ENCODE data around the gene SPINK14.

The SPINK14 gene

DNA sequence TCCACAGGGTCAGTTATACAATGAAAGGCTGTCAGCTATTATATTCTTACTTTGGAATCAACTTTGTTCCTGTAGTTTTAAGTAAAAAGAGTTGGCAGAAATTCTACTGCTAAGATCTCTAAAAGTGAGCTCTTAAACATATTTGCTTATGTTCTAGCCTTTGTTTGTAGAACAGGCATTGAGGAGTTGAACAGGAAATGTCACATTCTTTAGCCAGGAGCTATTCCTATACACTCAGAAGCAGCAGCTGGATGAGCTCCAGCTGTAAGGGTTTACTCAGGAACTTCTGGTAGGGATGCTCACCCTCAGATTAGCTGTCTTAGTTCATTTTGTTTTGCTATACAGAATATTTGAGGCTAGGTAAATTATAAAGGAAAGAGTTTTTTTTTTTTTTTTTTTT lies 22.4 kb upstream of the SPINK14 start:
- DNase-seq (ENCODE audit: low read depth): peak; percentile 97
- no peak overlapping the region for H3K4me3 ChIP-seq (ENCODE audit: low read length)
- TF ChIP-seq CTCF (IDR thresholded peaks at IDR 0.05; ENCODE audit: insufficient read depth, low read depth, low read length, missing control alignments): no peak

DNA sequence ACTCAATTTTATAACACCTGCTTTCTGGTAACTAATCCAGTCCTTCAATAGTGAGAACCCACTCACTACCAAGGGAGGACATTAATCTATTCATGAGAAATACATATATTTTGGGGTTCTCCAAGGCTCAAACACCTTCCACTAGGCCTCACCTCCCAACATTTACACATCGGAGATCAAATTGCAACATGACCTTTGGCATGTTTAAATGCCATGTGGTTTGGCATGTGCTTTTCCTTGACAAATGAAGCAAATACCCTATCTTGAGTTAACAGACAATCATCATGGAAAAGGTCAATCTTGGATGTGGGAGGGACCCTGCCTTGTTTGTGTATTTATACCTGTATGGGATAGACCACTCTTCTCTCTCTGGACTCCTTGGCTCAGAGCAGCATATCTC lies 21.9 kb upstream of the SPINK14 start:
- H3K4me3 ChIP-seq (ENCODE audit: low read length): no peak overlapping the region

GRCh38 chr5:148147415-148147814 lies 20.9 kb upstream of the SPINK14 start:
- peak; percentile 64 for DNase-seq (ENCODE audit: low read depth)
- H3K4me3 ChIP-seq (ENCODE audit: low read length): no peak overlapping the region
- no peak for TF ChIP-seq CTCF (IDR thresholded peaks at IDR 0.05; ENCODE audit: insufficient read depth, low read depth, low read length, missing control alignments)

More for the DNA sequence above, 21.9 kb upstream of the SPINK14 start:
- no peak for DNase-seq (ENCODE audit: low read depth)
- no peak for TF ChIP-seq CTCF (IDR thresholded peaks at IDR 0.05; ENCODE audit: insufficient read depth, low read depth, low read length, missing control alignments)

- no peak overlapping the region for H3K4me3 ChIP-seq (ENCODE audit: low read length)
- no peak for DNase-seq (ENCODE audit: low read depth)
- TF ChIP-seq CTCF (IDR thresholded peaks at IDR 0.05; ENCODE audit: insufficient read depth, low read depth, low read length, missing control alignments): no peak
These were observed 16.5 kb upstream of the SPINK14 start for GRCh38 chr5:148151872-148152271.

- no peak for DNase-seq (ENCODE audit: low read depth)
- H3K4me3 ChIP-seq (ENCODE audit: low read length): no peak overlapping the region
- TF ChIP-seq CTCF (IDR thresholded peaks at IDR 0.05; ENCODE audit: insufficient read depth, low read depth, low read length, missing control alignments): no peak
These were observed 15.6 kb upstream of the SPINK14 start for GRCh38 chr5:148152781-148153180.

- TF ChIP-seq CTCF (IDR thresholded peaks at IDR 0.05; ENCODE audit: insufficient read depth, low read depth, low read length, missing control alignments): no peak
- no peak overlapping the region for H3K4me3 ChIP-seq (ENCODE audit: low read length)
- DNase-seq (ENCODE audit: low read depth): no peak
These were observed 11.7 kb upstream of the SPINK14 start for GRCh38 chr5:148156609-148157008.

DNA sequence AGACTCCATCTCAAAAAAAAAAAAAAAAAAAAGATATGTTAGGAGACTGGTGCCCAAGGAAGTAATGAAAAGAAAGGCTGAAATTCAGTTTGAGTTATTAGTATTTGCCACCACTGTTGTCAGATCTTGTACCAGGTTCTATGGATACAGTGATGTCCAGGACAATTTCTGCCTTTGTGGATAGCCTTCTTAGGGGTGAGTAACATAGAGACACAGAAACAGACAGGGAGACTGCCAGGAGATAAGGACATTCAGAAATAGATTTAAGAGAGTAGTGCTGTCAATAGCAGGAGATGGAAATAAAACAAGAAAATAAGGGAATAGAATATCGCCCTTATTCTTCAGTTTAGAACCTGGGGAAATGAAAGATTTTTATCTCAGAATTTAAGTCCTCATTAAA lies 6.3 kb upstream of the SPINK14 start:
- DNase-seq (ENCODE audit: low read depth): no peak
- no peak for TF ChIP-seq CTCF (IDR thresholded peaks at IDR 0.05; ENCODE audit: insufficient read depth, low read depth, low read length, missing control alignments)
- H3K4me3 ChIP-seq (ENCODE audit: low read length): no peak overlapping the region
